Neuronal stem cell (in vitro differentiated cells): ENCODE results near the gene RP2.

Source experiments
- DNase-seq: peaks from one replicate; pipeline ENCODE4 v3.0.0-alpha.2; 2013; ENCODE audit warnings: low spot score
- H2AFZ ChIP-seq: one replicate; pipeline ENCODE4 v1.6.1; 2013; ENCODE audit warnings: mild to moderate bottlenecking, low read length, inconsistent platforms
- H2AK5ac ChIP-seq: 2 replicates; pipeline ENCODE4 v1.6.1; 2013; ENCODE audit warnings: low read depth, mild to moderate bottlenecking, inconsistent platforms, low read length, moderate library complexity, mixed read lengths
- H2BK120ac ChIP-seq: 2 replicates; pipeline ENCODE4 v1.6.1; 2013; ENCODE audit warnings: low read depth, mild to moderate bottlenecking, inconsistent platforms, low read length, moderate library complexity, mixed read lengths
- H2BK12ac ChIP-seq: one replicate; pipeline ENCODE4 v1.6.1; 2013; ENCODE audit warnings: low read length, inconsistent platforms
- H2BK15ac ChIP-seq: 2 replicates; pipeline ENCODE4 v1.6.1; 2013; ENCODE audit warnings: mild to moderate bottlenecking, low read length, inconsistent platforms, mixed read lengths
- H2BK5ac ChIP-seq: one replicate; pipeline ENCODE4 v1.6.1; 2013; ENCODE audit warnings: inconsistent platforms, mild to moderate bottlenecking, low read length, moderate library complexity
- H3K14ac ChIP-seq: one replicate; pipeline ENCODE4 v1.6.1; 2013; ENCODE audit warnings: low read length, inconsistent platforms
- H3K18ac ChIP-seq: 2 replicates; pipeline ENCODE4 v1.6.1; 2013; ENCODE audit warnings: low read length, inconsistent platforms
- H3K23ac ChIP-seq: 2 replicates; pipeline ENCODE4 v1.6.1; 2013; ENCODE audit warnings: low read depth, mild to moderate bottlenecking, mixed read lengths, low read length, inconsistent platforms; ENCODE audit not compliant: poor library complexity
- H3K27ac ChIP-seq: replicated peaks from 3 replicates; pipeline ENCODE4 v1.5.1; 2013; ENCODE audit warnings: low read length, inconsistent platforms
- H3K27me3 ChIP-seq, 3 experiments: 2 replicates each; pipeline ENCODE4 v1.6.1; 2013; ENCODE audit warnings: low read length in 3 of 3, mild to moderate bottlenecking in 2 of 3, inconsistent platforms in 1 of 3, low read depth in 1 of 3, mixed read lengths in 1 of 3, moderate library complexity in 1 of 3; ENCODE audit not compliant: control insufficient read depth in 3 of 3, insufficient read depth in 3 of 3
- H3K36me3 ChIP-seq, 2 donors: replicated peaks in 1 of 2; 2 replicates each; pipeline ENCODE4 v1.6.1; 2013; ENCODE audit warnings: low read length in 2 of 2; ENCODE audit not compliant: control insufficient read depth in 2 of 2, insufficient read depth in 2 of 2
- H3K4ac ChIP-seq: 2 replicates; pipeline ENCODE4 v1.6.1; 2013; ENCODE audit warnings: inconsistent platforms, mild to moderate bottlenecking, low read length, moderate library complexity
- H3K4me1 ChIP-seq, 2 donors: 1 replicate in 1 of 2; 2 replicates in 1 of 2; pipeline ENCODE4 v1.6.1; 2013; ENCODE audit warnings: low read length in 2 of 2, low read depth in 1 of 2; ENCODE audit not compliant: control insufficient read depth in 2 of 2, insufficient read depth in 1 of 2
- H3K4me2 ChIP-seq: one replicate; pipeline ENCODE4 v1.6.1; 2013; ENCODE audit warnings: mild to moderate bottlenecking, low read length, inconsistent platforms; ENCODE audit not compliant: insufficient read depth, poor library complexity, severe bottlenecking
- H3K4me3 ChIP-seq, 2 donors: 2 replicates each; pipeline ENCODE4 v1.5.1; 2013; ENCODE audit warnings: low read length in 2 of 2, mild to moderate bottlenecking in 2 of 2, inconsistent platforms in 1 of 2, moderate library complexity in 1 of 2
- H3K79me1 ChIP-seq: one replicate; pipeline ENCODE4 v1.6.1; 2013; ENCODE audit warnings: low read depth, mild to moderate bottlenecking, inconsistent platforms, low read length, moderate library complexity
- H3K9ac ChIP-seq: one replicate; pipeline ENCODE4 v1.6.1; 2013; ENCODE audit warnings: mild to moderate bottlenecking, low read depth, low read length, inconsistent platforms; ENCODE audit not compliant: poor library complexity
- H3K9me3 ChIP-seq, 2 donors: replicated peaks in 1 of 2; 2 replicates each; pipeline versions ENCODE3 to v1.6.1; 2013; ENCODE audit warnings: low read length in 2 of 2, mild to moderate bottlenecking in 2 of 2, inconsistent platforms in 1 of 2, low read depth in 1 of 2, mixed read lengths in 1 of 2, moderate library complexity in 1 of 2; ENCODE audit not compliant: control insufficient read depth in 2 of 2, insufficient read depth in 1 of 2
- H4K8ac ChIP-seq: one replicate; pipeline ENCODE4 v1.6.1; 2013; ENCODE audit warnings: low read depth, mild to moderate bottlenecking, inconsistent platforms, low read length, moderate library complexity
- H4K91ac ChIP-seq: one replicate; pipeline ENCODE4 v1.6.1; 2013; ENCODE audit warnings: low read length, low read depth, mild to moderate bottlenecking, inconsistent platforms; ENCODE audit not compliant: poor library complexity
- WGBS, 2 donors: extraction: QIAGEN DNeasy Blood & Tissue Kit; methylation state at CpG; one replicate each; pipeline ENCODE4 v1.1.7; 2013; ENCODE audit warnings: missing lambda C conversion rate in 2 of 2, mixed read lengths in 1 of 2; ENCODE audit not compliant: insufficient read length in 2 of 2, insufficient replicate concordance in 1 of 2; ENCODE audit errors: extremely low coverage in 2 of 2; 5-methylcytosine and 5-hydroxymethylcytosine counted together

RP2 gene

GRCh38 chrX:46811121-46811520 lies 25.7 kb upstream of the RP2 start:
- Histone ChIP-seq H3K18ac (no peak overlapping the region), H3K14ac (no peak overlapping the region), H2BK5ac (no peak overlapping the region), H3K4me2 (no peak overlapping the region), H3K4ac (no peak overlapping the region), H3K36me3 (no peaks in the 10 kb centered on the region), H4K8ac (no peak overlapping the region), H2BK120ac (no peak overlapping the region), H2BK12ac (no peak overlapping the region), H3K23ac (no peak overlapping the region), H3K79me1 (no peaks in the 10 kb centered on the region), H3K27me3 (peaks cover 0 to 10% (median 0%) of the 10 kb centered on the region in 3 experiments), H3K4me3 (no peak overlapping the region), H3K9me3 (no peaks in the 10 kb centered on the region), H3K9ac (no peak overlapping the region), H2AFZ (no peak overlapping the region), H2BK15ac (no peak overlapping the region), H4K91ac (no peak overlapping the region), H3K27ac (no peak overlapping the region), H3K4me1 (no peaks in the 10 kb centered on the region), H2AK5ac (no peak overlapping the region)
- WGBS, 2 donors, result no CpG with 5 or more reads among the region's 1 CpG
- DNase-seq, result no peak

DNA sequence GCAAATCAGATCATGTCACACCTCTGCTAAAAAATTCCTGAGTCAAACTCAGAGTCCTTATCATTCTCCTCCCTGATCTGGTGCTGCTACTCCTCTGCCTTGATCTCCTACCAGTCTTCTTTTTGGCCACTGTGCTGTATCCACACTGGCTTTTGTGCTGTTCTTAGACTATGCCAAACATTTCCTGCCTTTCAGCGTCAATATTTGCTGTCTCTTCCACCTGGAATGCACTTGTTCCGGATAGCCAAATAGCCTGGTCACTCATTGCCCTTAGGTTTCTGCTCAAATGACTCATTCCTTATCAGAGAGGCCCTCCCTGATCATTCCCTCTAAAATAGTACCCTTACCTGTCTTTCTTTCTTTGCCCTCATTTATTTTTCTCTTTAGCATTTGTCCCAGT lies 24.4 kb upstream of the RP2 start:
- Histone ChIP-seq H3K18ac (no peak overlapping the region), H2BK120ac (no peak overlapping the region), H3K4me2 (no peak overlapping the region), H3K4me3 (no peak overlapping the region), H3K9me3 (no peaks in the 10 kb centered on the region), H2BK12ac (no peak overlapping the region), H3K27ac (no peak overlapping the region), H3K23ac (no peak overlapping the region), H2AFZ (no peak overlapping the region), H3K79me1 (no peaks in the 10 kb centered on the region), H3K9ac (no peak overlapping the region), H3K4me1 (no peaks in the 10 kb centered on the region), H4K91ac (no peak overlapping the region), H3K27me3 (peaks cover 0 to 13% (median 0%) of the 10 kb centered on the region in 3 experiments), H2BK5ac (no peak overlapping the region), H2BK15ac (no peak overlapping the region), H2AK5ac (no peak overlapping the region), H3K14ac (no peak overlapping the region), H3K36me3 (no peaks in the 10 kb centered on the region), H3K4ac (no peak overlapping the region), H4K8ac (no peak overlapping the region)
- no CpG with 5 or more reads among the region's 2 CpGs for WGBS, 2 donors
- DNase-seq, result no peak

DNA sequence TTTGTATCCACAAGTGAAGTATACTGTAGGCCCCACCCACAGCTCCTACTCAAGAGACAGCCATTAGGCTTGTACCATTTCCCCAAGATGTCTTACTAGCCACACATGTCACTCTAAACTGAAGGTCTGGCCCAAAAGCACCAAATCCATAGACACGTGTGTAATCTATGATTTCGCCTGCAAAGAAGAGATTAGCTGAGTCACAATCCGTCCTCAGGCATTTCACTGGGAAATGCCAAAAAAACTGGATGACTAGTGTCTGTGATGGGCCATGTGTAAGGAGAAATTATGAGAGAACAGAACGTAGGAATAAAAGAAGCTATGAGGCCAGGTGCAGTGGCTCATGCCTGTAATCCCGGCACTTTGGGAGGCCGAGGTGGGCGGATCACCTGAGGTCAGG lies 21.9 kb upstream of the RP2 start:
- H2BK12ac ChIP-seq, result no peak overlapping the region
- DNase-seq, result no peak
- no peaks in the 10 kb centered on the region for H3K79me1 ChIP-seq
- H3K9ac ChIP-seq, result no peak overlapping the region
- H3K9me3 ChIP-seq, result no peaks in the 10 kb centered on the region
- no peak overlapping the region for H3K14ac ChIP-seq
- H3K36me3 ChIP-seq, result no peaks in the 10 kb centered on the region
- no peak overlapping the region for H3K4me3 ChIP-seq
- no peak overlapping the region for H2BK5ac ChIP-seq
- no peak overlapping the region for H2BK120ac ChIP-seq
- H2AFZ ChIP-seq, result no peak overlapping the region
- no peak overlapping the region for H4K8ac ChIP-seq
- H3K27me3 ChIP-seq, result peaks cover 0 to 14% (median 0%) of the 10 kb centered on the region in 3 experiments
- no CpG with 5 or more reads among the region's 7 CpGs for WGBS, 2 donors
- H3K18ac ChIP-seq, result no peak overlapping the region
- no peak overlapping the region for H2BK15ac ChIP-seq
- H4K91ac ChIP-seq, result no peak overlapping the region
- no peak overlapping the region for H2AK5ac ChIP-seq
- H3K27ac ChIP-seq, result no peak overlapping the region
- H3K4me1 ChIP-seq, result no peaks in the 10 kb centered on the region
- H3K23ac ChIP-seq, result no peak overlapping the region
- H3K4me2 ChIP-seq, result no peak overlapping the region
- no peak overlapping the region for H3K4ac ChIP-seq

- WGBS, 2 donors, result no CpG with 5 or more reads among the region's 5 CpGs
- Histone ChIP-seq H3K23ac (no peak overlapping the region), H4K91ac (no peak overlapping the region), H4K8ac (no peak overlapping the region), H3K27me3 (peaks cover 0 to 4% (median 0%) of the 10 kb centered on the region in 3 experiments), H2BK12ac (no peak overlapping the region), H3K4me3 (no peak overlapping the region), H3K14ac (no peak overlapping the region), H2AK5ac (no peak overlapping the region), H3K9me3 (no peaks in the 10 kb centered on the region), H3K27ac (no peak overlapping the region), H3K9ac (no peak overlapping the region), H3K18ac (no peak overlapping the region), H2AFZ (no peak overlapping the region), H2BK15ac (no peak overlapping the region), H2BK120ac (no peak overlapping the region), H3K4me1 (no peaks in the 10 kb centered on the region), H3K36me3 (no peaks in the 10 kb centered on the region), H3K4me2 (no peak overlapping the region), H3K4ac (no peak overlapping the region), H3K79me1 (no peaks in the 10 kb centered on the region), H2BK5ac (no peak overlapping the region)
- no peak for DNase-seq
Observed at GRCh38 chrX:46819136-46819535, 17.7 kb upstream of the RP2 start.
